Mesenteric fat pad (tissue), 1 donor: Measurements from ENCODE around the gene KCNQ2. TPM values are rescaled to one million over a fixed set of nuclear protein-coding genes. Genes with fewer than 3 reads are reported as not detected.

Experiments used
- DNase-seq: peaks from one replicate; pipeline ENCODE4 v3.0.0-alpha.2; 2020; ENCODE audit warnings: low spot score
- total RNA-seq: library from RNA; stranded (reverse); fragmentation: NEBNext Ultra II Directional; extraction: Animal tissue kit (Norgen Biotek cat#: 25700); gene quantifications from one replicate; pipeline ENCODE4 v1.2.1, GENCODE V29; 2021
- donor health status: DM: yes; HTN: yes; CAD: no.

The KCNQ2 gene
- total RNA-seq, 1 donor from 2014 or later: not detected

- no peak for DNase-seq
These were observed 36.9 kb downstream of the KCNQ2 start for GRCh38 chr20:63435552-63435951.

- no peak for DNase-seq
These were observed 37.7 kb downstream of the KCNQ2 start for GRCh38 chr20:63434599-63435378.

- DNase-seq: no peak
These were observed 38.5 kb downstream of the KCNQ2 start for GRCh38 chr20:63433756-63434531.

GRCh38 chr20:63433351-63433750 lies 39.1 kb downstream of the KCNQ2 start:
- DNase-seq: no peak

- no peak for DNase-seq
These were observed 39.7 kb downstream of the KCNQ2 start for GRCh38 chr20:63432577-63433325.

- DNase-seq: no peak
These were observed 40.5 kb downstream of the KCNQ2 start for GRCh38 chr20:63431944-63432343.

GRCh38 chr20:63430891-63431290 lies 41.6 kb downstream of the KCNQ2 start:
- DNase-seq: no peak

GRCh38 chr20:63429992-63430391 lies 42.5 kb downstream of the KCNQ2 start:
- DNase-seq: no peak

- DNase-seq: no peak
These were observed 43.4 kb downstream of the KCNQ2 start for GRCh38 chr20:63428906-63429575.

- no peak for DNase-seq
These were observed 44.6 kb downstream of the KCNQ2 start for GRCh38 chr20:63427724-63428330.

GRCh38 chr20:63427206-63427605 lies 45.2 kb downstream of the KCNQ2 start:
- DNase-seq: no peak

- no peak for DNase-seq
These were observed 46.5 kb downstream of the KCNQ2 start for GRCh38 chr20:63425846-63426485.

GRCh38 chr20:63424613-63425012 lies 47.8 kb downstream of the KCNQ2 start:
- DNase-seq: no peak

- DNase-seq: no peak
These were observed 48.7 kb downstream of the KCNQ2 start for GRCh38 chr20:63423751-63424150.

GRCh38 chr20:63422653-63423052 lies 49.8 kb downstream of the KCNQ2 start:
- DNase-seq: no peak

- no peak for DNase-seq
These were observed 50.5 kb downstream of the KCNQ2 start for GRCh38 chr20:63421913-63422312.

GRCh38 chr20:63421094-63421692 lies 51.3 kb downstream of the KCNQ2 start:
- DNase-seq: no peak

GRCh38 chr20:63420359-63421093 lies 51.9 kb downstream of the KCNQ2 start:
- no peak for DNase-seq

GRCh38 chr20:63419299-63419698 lies 53.2 kb downstream of the KCNQ2 start:
- no peak for DNase-seq
